OCI-LY3 (cell line): ENCODE results near the gene NEDD4L.
A peak's percentile ranks its signal among the peaks of the same experiment; 100 is the strongest.

Experiments used
- H2AFZ ChIP-seq: fragments of 200-600, 300-600 bp; shearing (Covaris generic); 2 replicates; pipeline ENCODE4 v1.6.0; 2014; ENCODE audit warnings: antibody characterized with exemption, low read depth, low read length
- H3K27ac ChIP-seq: fragments of 200-600, 300-600 bp; sonication (generic); 2 replicates; pipeline ENCODE4 v1.5.1; 2014; ENCODE audit warnings: mild to moderate bottlenecking, low read length, moderate library complexity, mixed read lengths
- H3K27me3 ChIP-seq: fragments of 200-600, 300-600 bp; sonication (generic); 2 replicates; pipeline ENCODE4 v1.6.1; 2014; ENCODE audit warnings: low read depth, low read length, mixed read lengths
- H3K36me3 ChIP-seq: fragments of 200-600, 300-600 bp; sonication (generic); replicated peaks from 2 replicates; pipeline ENCODE3; 2014; ENCODE audit warnings: low read depth, low read length, mixed read lengths
- H3K4me1 ChIP-seq: fragments of 300-600, 200-600 bp; sonication (generic); 2 replicates; pipeline ENCODE4 v1.6.1; 2014; ENCODE audit warnings: low read length, mixed read lengths
- H3K4me2 ChIP-seq: fragments of 200-600, 300-600 bp; sonication (generic); 2 replicates; pipeline ENCODE4 v1.6.1; 2014; ENCODE audit warnings: low read length, mixed read lengths
- H3K4me3 ChIP-seq: fragments of 300-600, 200-600 bp; sonication (generic); 2 replicates; pipeline ENCODE4 v1.5.1; 2014; ENCODE audit warnings: antibody characterized with exemption, mild to moderate bottlenecking, low read length, moderate library complexity
- H3K79me2 ChIP-seq: fragments of 300-600, 200-600 bp; shearing (Covaris generic); 2 replicates; pipeline ENCODE4 v1.6.1; 2014; ENCODE audit warnings: mild to moderate bottlenecking, low read length, mixed read lengths
- H3K9ac ChIP-seq: fragments of 300-600, 200-600 bp; shearing (Covaris generic); 2 replicates; pipeline ENCODE4 v1.6.0; 2014; ENCODE audit warnings: mild to moderate bottlenecking, low read length, moderate library complexity
- H3K9me3 ChIP-seq: fragments of 200-600, 300-600 bp; shearing (Covaris generic); 2 replicates; pipeline ENCODE4 v1.6.1; 2014; ENCODE audit warnings: low read length, mixed read lengths; ENCODE audit not compliant: insufficient read depth
- H4K20me1 ChIP-seq: fragments of 200-600, 300-600 bp; sonication (generic); 2 replicates; pipeline ENCODE4 v1.6.1; 2016; ENCODE audit warnings: low read length, mixed read lengths; ENCODE audit not compliant: insufficient read depth
- EZH2phosphoT487 ChIP-seq: fragments of 200-600 bp; shearing (Covaris generic); IDR thresholded peaks from 2 replicates; pipeline ENCODE4 v1.6.1; 2018; ENCODE audit warnings: antibody characterized with exemption, mixed run types, low read depth
- TF ChIP-seq, protein P1 (sequence below): fragments of 200-600, 300-600 bp; sonication (generic); IDR thresholded peaks from 2 replicates; pipeline ENCODE4 v1.5.1; 2014; ENCODE audit warnings: antibody characterized with exemption, low read length, low read depth

The NEDD4L gene

DNA sequence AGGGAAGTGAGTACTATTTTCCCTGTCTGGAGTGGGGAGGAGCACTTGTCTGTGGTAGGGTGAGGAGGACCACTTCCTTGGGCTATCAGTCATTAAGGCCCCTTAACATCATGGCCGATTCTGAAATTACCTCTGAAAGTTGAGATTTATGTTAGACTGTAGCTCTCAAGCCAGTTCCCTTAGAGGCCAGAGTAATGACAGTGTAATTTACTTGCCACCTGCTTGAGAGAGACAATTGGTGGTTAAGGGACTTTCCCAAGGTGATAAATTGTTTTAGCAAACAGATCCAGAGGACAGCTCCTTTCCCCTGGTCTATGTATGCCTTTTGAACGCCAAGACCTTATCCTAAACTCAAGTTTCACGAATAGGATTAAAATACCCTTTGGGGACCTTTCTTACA is 56.1 kb downstream of the NEDD4L start:
- no peak overlapping the region for H2AFZ ChIP-seq
- no peaks in the 10 kb centered on the region for H3K36me3 ChIP-seq
- H3K79me2 ChIP-seq, result peaks cover 54% of the 10 kb centered on the region
- no peaks in the 10 kb centered on the region for H3K27me3 ChIP-seq
- H3K9me3 ChIP-seq, result no peaks in the 10 kb centered on the region
- no peak overlapping the region for H3K9ac ChIP-seq
- H4K20me1 ChIP-seq, result peaks cover 51% of the 10 kb centered on the region
- peak overlapping the region; percentile 73 for H3K4me2 ChIP-seq
- 0 out of 2 replicates have a peak overlapping the region, but pooled peaks have one; percentile 3 for H3K27ac ChIP-seq
- no peak for TF ChIP-seq EZH2phosphoT487
- TF ChIP-seq, protein P1, sequence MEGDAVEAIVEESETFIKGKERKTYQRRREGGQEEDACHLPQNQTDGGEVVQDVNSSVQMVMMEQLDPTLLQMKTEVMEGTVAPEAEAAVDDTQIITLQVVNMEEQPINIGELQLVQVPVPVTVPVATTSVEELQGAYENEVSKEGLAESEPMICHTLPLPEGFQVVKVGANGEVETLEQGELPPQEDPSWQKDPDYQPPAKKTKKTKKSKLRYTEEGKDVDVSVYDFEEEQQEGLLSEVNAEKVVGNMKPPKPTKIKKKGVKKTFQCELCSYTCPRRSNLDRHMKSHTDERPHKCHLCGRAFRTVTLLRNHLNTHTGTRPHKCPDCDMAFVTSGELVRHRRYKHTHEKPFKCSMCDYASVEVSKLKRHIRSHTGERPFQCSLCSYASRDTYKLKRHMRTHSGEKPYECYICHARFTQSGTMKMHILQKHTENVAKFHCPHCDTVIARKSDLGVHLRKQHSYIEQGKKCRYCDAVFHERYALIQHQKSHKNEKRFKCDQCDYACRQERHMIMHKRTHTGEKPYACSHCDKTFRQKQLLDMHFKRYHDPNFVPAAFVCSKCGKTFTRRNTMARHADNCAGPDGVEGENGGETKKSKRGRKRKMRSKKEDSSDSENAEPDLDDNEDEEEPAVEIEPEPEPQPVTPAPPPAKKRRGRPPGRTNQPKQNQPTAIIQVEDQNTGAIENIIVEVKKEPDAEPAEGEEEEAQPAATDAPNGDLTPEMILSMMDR, result no peak
- H3K4me1 ChIP-seq, result peaks cover 51% of the 10 kb centered on the region
- H3K4me3 ChIP-seq, result peak overlapping the region; percentile 11; the same call in 1 of the 2 replicates

DNA sequence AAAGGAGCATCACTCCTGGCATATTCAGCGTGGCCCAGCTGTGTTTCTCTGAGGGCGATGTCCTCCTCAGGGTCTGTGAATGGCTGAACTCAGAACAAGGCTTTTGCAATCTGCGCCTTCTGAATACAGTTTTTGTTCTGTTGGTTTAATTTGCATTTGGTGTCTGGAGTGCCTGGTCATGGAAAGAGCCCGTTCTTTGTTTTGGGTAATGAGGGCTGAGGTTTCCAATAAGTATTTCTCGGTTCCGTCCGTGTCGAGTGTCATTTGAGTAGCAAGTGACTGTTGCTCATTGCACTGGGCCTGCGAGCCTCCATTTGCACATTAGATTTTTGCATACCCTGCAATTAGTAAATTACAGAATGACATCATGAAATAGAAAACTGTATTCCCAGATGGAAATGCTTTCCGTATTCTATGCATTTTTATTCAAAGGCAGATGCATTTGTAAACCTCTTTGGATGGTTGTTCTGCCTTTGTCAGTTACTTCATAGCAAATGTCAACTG is 57.3 kb downstream of the NEDD4L start:
- Histone ChIP-seq H3K27me3 (no peaks in the 10 kb centered on the region), H3K36me3 (no peaks in the 10 kb centered on the region), H3K4me3 (peak overlapping the region; percentile 39), H3K79me2 (peaks cover 53% of the 10 kb centered on the region), H2AFZ (no peak overlapping the region), H3K4me1 (peaks cover 49% of the 10 kb centered on the region), H3K27ac (peak overlapping the region; percentile 8), H3K9ac (no peak overlapping the region), H4K20me1 (peaks cover 53% of the 10 kb centered on the region), H3K4me2 (peak overlapping the region; percentile 73), H3K9me3 (no peaks in the 10 kb centered on the region)
- TF ChIP-seq, protein P1, result no peak
- TF ChIP-seq EZH2phosphoT487, result 0 out of 2 replicates have a peak, but pooled peaks have one; percentile 62

DNA sequence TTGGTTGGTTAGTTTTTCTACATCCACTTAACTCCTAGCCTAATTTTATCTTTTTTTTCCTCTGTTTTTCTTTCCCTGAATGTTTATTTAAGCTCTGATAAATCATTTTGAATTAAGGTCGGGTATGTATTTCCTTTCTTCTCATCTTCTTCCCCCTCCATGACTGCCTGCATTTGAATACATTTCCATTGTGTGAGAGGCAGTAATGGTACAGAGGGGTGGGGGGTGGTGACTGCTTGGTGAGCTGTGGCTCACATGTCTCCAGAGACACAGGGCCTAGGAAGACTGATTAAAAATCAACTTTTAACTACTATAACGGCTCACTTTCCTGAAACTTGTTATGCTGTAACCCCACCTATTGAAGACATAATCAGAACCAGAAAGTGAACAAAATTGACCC is 58.0 kb downstream of the NEDD4L start:
- Histone ChIP-seq H4K20me1 (peaks cover 51% of the 10 kb centered on the region), H2AFZ (no peak overlapping the region), H3K4me3 (no peak overlapping the region), H3K9ac (no peak overlapping the region), H3K36me3 (no peaks in the 10 kb centered on the region), H3K79me2 (peaks cover 55% of the 10 kb centered on the region), H3K9me3 (no peaks in the 10 kb centered on the region), H3K27ac (no peak overlapping the region), H3K4me2 (peak overlapping the region; percentile 73), H3K27me3 (no peaks in the 10 kb centered on the region), H3K4me1 (peaks cover 55% of the 10 kb centered on the region)
- no peak for TF ChIP-seq EZH2phosphoT487
- TF ChIP-seq, protein P1, result 0 out of 2 replicates have a peak, but pooled peaks have one; percentile 12

DNA sequence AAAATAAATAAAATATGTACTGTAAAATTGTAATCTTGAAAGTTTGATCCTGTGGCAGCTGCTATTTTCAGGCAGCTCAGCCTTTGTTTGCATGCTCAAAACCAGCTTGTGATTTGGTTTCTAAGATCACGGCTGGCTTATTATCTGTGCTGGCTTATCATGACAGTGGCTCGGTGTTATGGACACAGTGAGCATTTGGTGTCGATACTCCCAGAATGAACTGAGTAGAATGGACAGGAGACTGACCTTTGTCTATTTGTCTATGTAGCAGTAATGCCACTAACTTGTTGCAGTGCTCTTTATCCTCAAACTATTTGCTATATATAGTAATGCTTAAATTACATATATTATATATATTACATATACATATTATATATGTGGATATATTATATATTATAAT is 58.8 kb downstream of the NEDD4L start:
- peak overlapping the region; percentile 28; the same call in 1 of the 2 replicates for H3K4me2 ChIP-seq
- H3K27me3 ChIP-seq, result no peaks in the 10 kb centered on the region
- no peak overlapping the region for H3K9ac ChIP-seq
- no peaks in the 10 kb centered on the region for H3K36me3 ChIP-seq
- peaks cover 52% of the 10 kb centered on the region for H3K79me2 ChIP-seq
- H3K9me3 ChIP-seq, result no peaks in the 10 kb centered on the region
- H4K20me1 ChIP-seq, result peaks cover 48% of the 10 kb centered on the region
- H2AFZ ChIP-seq, result no peak overlapping the region
- no peak overlapping the region for H3K4me3 ChIP-seq
- H3K4me1 ChIP-seq, result peaks cover 55% of the 10 kb centered on the region
- H3K27ac ChIP-seq, result no peak overlapping the region
- no peak for TF ChIP-seq EZH2phosphoT487
- TF ChIP-seq, protein P1, result no peak
